NOMO-1 treated with DMSO at 0.1 percent for 48 hours (cell line): ENCODE measurements around the gene FHL1.
"Not testable (repeated sequence)": the region's sequence is repeated elsewhere in the genome, so short reads cannot be mapped to it uniquely, and the experiment has no call there.

Experiments used
- DNase-seq: peaks from one replicate; lab custom pipeline; 2025; ENCODE audit not compliant: unreplicated experiment; lab: John Stamatoyannopoulos, UW

The FHL1 gene

GRCh38 chrX:136146614-136147314 lies 569 bp upstream of the FHL1 start:
- DNase-seq: no peak

DNA sequence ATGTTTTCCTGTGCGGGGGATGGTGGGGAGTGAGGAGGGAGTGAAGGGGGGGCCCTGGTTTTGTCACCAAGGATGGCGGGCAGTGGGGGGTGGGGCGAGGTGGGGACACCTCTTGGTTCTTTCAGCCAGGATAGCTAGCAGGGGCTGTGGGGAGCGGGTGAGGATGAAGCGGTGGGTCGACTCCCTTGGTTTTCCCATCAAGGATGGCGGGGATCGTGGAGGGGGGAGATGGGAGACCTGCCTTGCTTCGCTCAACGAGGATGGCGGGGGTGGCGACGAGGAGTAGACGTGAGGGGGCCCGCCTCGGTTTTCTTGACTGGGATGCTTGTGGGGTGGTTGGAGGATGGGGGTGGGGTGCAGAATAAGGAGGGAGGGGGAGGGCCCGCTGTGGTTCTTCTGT lies 643 bp downstream of the FHL1 start:
- no peak for DNase-seq

GRCh38 chrX:136148391-136148790 lies 1.1 kb downstream of the FHL1 start:
- DNase-seq: no peak

DNA sequence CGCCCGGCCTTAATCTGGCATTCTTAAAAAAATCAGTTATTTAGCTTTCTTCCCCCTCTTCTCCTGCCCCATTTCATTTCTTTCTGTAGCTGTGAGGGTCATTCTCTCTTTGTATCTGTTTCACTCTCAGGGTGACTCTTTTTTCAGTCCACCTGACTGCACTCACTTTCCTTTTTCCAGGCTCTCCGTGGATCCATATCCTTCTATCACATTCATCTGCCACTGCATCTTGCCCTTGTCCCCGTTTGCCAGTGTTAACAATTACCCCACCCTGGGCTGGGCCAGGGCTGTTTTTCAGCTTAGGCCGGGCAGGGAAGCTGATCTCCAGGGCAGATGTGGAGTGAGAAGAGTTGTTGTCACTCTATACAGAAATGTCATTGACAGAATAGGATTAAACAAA lies 7.7 kb downstream of the FHL1 start:
- DNase-seq: no peak

GRCh38 chrX:136156560-136157117 lies 9.3 kb downstream of the FHL1 start:
- no peak for DNase-seq

DNA sequence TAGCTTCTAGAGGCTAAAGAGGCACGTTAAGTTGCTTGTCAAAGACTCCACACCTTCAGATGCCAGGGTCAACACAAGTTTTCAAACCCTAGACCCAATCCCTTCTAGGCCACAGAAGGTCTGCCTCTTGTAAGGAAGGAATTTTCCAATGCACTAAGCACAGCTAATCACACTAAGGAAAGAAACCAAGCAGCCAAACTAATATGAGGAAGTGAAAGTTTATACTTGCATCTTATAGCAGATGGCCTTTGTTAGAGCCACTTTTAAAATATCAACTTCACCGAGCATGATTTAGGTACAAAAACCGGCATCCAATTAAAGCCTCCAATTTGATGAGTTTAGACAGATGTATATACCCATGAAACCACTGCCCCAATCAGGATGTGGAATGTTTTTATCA lies 9.9 kb downstream of the FHL1 start:
- DNase-seq: peak; percentile 50

- DNase-seq: no peak
Measured at GRCh38 chrX:136158685-136159084, 11.4 kb downstream of the FHL1 start.

GRCh38 chrX:136159611-136160025 lies 12.3 kb downstream of the FHL1 start:
- peak; percentile 88 for DNase-seq

- peak; percentile 21 for DNase-seq
Measured at GRCh38 chrX:136162827-136163570, 15.7 kb downstream of the FHL1 start.

GRCh38 chrX:136163689-136164088 lies 16.4 kb downstream of the FHL1 start:
- no peak for DNase-seq

DNA sequence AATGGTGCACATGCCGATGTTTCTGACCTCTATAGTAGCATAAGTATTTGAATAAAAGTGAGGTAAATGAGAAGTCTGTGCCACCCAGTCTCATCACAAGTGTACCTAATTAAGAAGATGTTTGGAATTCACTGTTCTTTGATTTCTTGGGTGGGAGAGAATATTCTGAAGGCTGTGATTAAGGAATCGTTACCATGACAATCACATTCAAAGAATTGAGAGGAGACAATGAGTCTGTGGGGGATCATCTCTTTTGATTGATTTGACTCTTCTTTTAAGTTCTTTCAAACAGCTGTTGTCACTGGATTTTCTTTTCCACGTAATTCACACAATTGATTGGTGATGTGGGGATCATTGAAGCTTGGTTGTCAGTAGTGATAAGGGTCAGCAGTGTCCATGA lies 18.1 kb downstream of the FHL1 start:
- no peak for DNase-seq

DNA sequence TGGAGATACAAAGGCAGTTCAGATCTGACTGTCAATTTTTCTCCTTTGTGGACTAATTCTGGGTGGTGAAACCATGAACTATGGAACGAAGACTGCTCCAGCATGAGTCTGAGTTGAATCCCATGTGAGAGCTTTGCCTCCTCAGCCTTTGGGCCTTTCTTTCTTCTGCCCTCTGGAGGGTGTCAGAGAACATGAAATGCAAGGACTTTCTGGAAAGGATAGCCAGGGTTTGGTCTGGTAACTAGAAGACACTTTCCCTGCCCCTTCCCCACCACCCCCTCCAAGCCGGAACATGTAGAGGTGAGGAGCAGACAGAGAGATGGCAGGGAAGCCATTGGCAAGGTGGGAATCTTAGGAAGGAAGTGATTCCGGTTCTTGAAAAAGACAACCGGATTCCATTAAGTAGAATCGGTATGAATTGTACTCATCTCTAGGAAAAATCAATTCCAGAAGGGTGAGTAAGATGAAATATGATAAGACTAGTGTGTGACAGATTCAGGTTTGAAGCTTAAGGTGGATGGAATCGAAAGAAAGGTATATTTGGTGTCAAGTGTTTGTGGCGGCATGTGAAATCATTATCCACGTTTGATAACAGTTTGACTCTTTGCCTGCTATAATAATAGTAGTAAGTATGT lies 19.0 kb downstream of the FHL1 start:
- DNase-seq: no peak

GRCh38 chrX:136167989-136168388 lies 20.7 kb downstream of the FHL1 start:
- DNase-seq: not testable (repeated sequence)

- DNase-seq: no peak
Measured at GRCh38 chrX:136168929-136169735, 21.8 kb downstream of the FHL1 start.

DNA sequence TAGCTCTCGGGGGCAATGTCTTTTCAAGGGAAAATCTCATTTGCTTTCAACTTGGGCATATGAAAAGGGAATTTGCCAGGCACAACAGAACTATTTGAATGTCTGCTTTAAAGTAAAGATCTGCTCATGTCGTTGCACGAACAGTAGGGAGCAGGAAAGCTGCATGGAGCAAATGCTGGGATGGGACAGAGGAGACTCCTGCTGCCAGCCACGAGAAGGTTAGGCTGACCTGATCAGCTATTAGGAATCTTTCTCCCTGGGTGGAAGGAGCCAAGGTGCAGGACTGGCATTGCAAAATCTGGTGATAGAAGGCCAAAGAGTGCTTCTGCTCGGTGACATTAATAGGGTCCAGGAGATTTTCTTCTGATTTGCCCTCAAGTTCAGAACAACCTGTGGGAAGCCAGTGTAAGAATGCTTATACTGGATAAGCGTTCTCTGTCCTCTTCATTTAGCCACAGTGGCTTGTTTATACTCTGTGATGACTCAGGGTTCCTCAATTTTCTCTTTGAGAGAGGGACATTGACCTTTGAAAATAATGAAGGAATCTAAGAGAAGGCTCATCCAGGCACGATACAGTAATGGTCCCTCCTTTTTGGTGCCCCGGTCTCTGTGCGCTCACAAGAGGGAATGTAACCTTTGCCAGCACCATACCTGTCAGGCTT lies 22.9 kb downstream of the FHL1 start:
- no peak for DNase-seq

GRCh38 chrX:136171420-136171819 lies 24.1 kb downstream of the FHL1 start:
- no peak for DNase-seq

GRCh38 chrX:136176399-136176825 lies 29.1 kb downstream of the FHL1 start:
- DNase-seq: no peak

GRCh38 chrX:136179133-136179532 lies 31.8 kb downstream of the FHL1 start:
- no peak for DNase-seq

- DNase-seq: no peak
Measured at GRCh38 chrX:136182414-136182813, 35.1 kb downstream of the FHL1 start.

GRCh38 chrX:136183172-136183571 lies 35.8 kb downstream of the FHL1 start:
- DNase-seq: no peak
